HUDEP-2 (cell line): ENCODE data around the gene CMYA5.
A peak's percentile ranks its signal among the peaks of the same experiment; 100 is the strongest.
"Not testable (repeated sequence)": the region's sequence is repeated elsewhere in the genome, so short reads cannot be mapped to it uniquely, and the experiment has no call there.

ENCODE experiments used
- DNase-seq, 76 experiments: peaks; one replicate each; lab custom pipeline; 2025; ENCODE audit not compliant: unreplicated experiment in 76 of 76; lab: John Stamatoyannopoulos, UW

Gene CMYA5

DNA sequence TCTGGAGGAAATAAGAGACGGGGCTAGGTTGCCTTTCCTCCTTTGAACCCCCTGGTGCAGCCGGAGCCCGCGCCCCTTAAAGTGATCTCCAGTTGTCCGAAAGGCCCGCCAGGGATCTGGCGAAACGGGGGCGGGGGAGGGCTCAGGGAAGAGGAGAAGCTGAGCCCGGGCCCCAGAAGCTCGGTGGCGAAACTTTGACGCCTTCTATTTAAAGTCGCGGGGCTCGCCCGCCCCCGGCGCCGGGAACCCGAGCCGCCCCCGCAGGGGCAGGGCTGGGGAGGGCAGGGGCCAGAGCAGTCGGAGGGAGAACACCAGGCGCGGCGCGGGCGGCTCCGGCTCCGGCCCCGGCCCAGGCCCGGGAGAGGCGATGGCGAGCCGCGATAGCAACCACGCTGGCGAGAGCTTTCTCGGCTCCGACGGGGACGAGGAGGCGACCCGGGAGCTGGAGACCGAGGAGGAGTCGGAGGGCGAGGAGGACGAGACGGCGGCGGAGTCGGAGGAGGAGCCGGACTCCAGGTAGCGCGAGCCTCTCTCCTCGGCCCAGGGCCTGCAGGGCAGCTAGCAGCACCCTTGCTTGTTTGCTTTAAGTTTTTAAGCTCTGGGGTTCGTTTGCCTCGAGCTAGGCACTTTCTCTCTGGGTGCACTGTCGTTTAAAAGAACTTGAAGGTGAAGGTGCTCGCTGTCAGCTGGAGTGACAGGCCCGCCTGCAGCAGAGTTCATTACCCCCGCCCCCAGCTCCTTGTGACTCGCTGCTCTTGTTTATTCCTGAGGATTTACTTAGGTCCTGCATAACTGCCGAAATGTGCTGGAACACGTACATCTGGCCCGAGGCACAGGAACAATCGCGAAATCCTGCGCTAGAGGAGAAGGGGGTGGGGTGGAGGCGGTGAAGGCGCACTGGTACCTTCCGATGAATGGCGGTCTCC is at the start of gene CMYA5:
CMYA5 (plus strand) TSS at position 296 of the 926 bp plus-strand sequence; CDS start at position 368, 72 bp downstream.
- no peak for DNase-seq

DNA sequence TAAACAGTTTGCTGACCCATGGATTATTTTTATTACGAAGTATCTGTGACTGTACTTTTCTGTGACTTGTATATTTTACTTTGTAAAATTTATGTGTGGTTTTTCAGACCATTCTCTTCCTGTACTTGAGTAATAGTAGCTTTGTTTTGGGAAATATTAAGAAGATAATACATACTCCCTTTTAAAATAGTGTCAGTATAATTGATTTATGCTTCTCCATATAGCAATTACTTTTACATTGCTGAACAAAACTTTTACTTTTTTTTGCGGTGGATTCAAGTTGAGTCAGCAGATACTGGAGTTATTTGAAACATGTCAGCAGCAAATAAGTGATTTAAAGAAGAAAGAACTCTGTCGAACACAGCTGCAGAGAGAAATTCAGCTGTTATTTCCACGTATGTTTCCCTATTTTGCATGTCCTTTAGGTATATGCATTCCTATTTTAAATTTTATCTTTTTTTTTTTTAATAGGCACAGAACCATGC is 49.0 kb upstream of the CMYA5 start:
- no peak for DNase-seq

DNA sequence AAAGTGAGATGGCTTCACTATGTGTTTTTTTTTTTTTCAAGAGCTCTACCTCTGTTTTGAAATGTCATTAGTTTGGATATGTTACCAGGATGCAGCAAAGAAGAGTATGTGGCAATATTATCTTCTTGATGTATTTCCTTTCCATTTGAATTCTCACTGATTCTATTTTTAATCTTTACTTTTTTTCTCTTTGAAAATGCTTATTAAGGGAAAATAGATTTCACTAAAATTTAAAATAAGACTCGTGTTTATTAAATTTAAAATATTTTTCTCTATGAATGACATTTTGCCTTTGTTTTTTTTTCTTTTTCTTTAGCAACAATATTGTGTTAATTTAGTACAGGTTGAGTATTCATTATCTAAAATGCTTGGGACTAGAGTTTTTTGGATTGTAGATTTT is 48.2 kb upstream of the CMYA5 start:
- no peak for DNase-seq

DNA sequence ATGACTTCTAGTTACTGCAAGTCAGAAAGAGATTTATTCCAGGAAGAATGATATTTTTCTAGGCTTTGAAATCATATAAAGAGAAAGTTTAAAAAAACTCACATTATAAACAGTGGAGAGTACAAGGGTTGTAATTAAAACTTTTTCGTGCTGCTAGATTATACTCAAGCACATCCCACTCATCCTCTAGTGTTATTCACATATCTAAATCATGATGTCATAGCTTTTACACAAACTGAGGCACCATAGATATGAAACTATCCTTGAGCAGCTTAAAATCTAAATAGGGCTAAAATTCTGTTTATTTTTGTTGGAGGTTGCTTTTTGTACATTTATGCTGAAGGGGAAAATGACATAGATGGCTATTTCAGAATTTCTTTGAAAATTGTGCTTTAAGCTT is 47.4 kb upstream of the CMYA5 start:
- no peak for DNase-seq

DNA sequence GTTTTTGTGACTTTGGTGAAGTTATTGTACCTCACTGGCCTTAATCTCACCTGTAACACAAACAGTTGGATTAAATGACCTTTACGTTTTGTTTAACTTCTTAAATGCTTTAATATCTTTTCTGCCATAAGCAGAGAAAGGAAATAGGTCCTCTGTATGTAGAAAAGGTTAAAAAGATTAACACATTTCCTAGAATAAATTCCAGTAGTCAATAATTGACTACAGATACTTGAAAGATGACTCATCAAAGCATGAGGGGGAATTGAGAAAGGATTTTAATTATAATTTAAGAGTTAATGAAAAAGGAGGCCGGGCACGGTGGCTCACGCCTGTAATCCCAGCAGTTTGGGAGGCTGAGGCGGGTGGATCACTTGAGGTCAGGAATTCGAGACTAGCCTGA is 35.8 kb upstream of the CMYA5 start:
- DNase-seq = no peak

DNA sequence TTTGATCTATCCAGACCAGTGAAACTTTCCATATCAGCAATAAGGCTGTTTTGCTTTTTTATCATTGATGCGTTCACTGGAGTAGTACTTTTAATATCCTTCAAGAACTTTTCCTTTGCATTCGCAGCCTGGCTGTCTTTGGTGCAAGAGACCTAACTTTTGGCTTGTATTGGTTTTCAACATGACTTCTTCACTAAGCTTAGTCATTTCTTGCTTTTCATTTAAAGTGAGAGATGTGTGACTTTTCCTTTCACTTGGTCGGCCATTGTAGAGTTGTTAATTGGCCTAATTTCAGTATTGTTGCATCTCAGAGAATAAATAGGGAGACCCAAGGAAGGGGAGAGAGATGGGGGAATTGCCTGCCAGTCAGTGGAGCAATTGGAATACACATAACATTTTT is 26.4 kb upstream of the CMYA5 start:
- no peak for DNase-seq

DNA sequence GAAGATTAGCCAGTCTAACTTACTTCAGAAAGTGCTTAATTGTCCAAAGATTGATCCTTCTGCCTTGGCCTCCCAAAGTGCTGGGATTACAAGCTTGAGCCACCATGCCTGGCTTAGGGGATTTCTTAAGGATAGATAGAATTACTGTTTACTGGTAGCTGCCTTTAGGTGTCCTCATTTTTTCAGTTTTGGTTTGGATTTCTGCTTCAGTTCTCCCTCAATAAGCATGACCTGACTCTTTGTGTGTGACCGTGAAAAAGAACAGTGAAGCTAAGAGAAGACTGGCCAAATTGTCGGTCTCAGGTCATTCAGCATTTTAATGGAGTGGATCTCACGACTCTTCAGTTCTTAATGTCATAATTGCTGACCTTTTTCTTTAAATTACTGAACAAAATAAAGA is 22.9 kb upstream of the CMYA5 start:
- no peak for DNase-seq

DNA sequence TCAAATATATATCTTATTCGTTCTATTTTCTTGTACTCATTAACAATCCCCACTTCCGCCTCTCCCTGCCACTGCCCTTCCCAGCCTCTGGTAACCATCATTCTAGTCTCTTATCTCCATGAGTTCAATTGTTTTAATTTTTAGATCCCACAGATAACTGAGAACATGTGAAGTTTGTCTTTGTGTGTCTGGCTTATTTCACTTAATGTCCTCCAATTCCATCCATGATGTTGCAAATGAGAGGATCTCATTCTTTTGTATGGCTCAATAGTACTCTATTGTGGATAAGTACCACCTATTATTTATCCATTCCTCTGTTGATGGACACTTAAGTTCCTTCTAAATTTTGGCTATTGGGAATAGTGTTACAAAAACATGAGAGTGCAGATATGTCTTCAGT is 17.2 kb upstream of the CMYA5 start:
- no peak for DNase-seq

DNA sequence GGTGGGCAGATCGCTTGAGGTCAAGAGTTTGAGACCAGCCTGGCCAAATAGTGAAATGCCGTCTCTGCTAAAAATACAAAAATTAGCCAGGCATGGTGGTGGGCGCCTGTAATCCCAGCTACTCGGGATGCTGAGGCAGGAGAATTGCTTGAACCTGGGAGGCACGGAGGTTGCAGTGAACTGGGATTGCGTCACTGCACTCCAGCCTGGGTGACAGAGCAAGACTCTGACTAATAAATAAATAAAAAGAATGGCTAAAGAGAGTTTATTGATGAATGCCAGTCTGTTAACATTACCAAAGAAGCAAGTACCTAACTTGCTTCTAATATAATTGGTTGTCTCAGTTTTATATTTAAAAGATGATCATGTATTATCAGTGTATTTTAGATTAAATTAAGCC is 13.3 kb upstream of the CMYA5 start:
- not testable (repeated sequence) for DNase-seq

DNA sequence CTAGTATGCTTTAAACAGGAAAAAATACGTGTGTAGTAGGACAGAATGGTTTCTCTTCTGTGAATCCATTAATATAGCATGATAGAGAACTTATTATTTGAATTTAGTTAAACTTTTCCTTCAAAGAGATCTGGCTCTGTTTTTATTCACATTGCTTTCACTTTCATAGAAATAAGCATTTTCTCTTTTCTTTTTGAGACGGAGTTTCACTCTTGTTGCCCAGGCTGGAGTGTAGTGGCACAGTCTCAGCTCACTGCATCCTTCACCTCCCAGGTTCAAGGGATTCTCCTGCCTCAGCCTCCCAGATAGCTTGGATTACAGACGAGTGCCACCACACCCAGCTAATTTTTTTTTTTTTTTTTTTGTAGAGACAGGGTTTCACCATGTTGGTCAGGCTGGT is 7.5 kb upstream of the CMYA5 start:
- DNase-seq = not testable (repeated sequence)

DNA sequence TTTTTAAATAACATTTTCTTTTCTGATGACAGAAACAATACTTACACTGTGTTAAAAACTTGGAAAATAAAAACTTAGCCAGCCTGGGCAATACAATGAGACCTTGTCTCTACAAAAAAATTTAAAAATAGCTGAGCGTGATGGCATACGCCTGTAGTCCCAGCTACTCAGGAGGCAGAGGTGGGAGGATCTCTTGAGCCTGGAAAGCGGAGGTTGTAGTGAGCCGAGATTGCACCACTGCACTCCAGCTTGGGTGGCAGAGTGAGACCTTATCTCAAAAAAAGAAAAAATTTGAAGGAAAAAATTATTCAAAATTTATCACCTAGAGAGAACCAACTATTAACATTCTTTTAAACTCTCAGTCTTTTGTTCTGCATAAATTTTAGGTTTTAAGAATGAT is 4.9 kb upstream of the CMYA5 start:
- no peak for DNase-seq

DNA sequence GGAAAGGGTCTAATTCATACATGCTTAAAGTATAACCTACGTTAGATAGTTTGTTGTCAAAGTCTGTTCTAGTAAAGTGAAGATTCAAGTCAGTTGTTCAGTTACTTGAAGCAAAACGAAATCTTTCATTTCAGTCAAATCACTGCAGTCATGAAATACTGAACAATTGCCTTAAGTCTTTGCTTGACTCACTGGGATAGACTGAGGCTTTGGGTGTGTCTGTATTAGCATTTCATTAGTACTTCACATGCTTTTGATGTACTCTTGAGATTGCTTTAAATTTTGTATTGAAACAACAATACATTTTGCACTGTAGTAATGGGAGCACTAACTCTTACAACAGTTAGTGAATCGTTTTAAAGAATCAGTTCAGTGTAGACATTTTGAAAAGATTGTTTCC is 4.0 kb upstream of the CMYA5 start:
- no peak for DNase-seq

DNA sequence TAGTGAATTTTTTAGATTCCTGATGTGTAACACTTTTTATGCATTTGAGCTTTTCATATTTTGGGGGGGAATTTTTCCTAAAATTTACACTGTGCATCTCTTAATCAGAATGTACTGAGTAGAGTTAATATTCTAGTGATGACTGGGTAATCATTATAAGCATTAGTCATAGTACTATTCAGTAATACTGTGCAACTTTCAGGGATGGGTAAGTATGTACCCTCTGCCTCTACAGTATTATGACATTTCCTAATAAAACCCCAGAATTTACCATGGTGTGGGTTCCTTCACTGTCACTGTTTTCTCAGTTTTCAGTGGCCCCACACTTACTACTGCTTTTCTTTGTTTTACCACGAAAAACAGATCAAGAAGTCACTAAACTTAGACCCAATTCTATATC is 2.8 kb upstream of the CMYA5 start:
- DNase-seq = no peak

DNA sequence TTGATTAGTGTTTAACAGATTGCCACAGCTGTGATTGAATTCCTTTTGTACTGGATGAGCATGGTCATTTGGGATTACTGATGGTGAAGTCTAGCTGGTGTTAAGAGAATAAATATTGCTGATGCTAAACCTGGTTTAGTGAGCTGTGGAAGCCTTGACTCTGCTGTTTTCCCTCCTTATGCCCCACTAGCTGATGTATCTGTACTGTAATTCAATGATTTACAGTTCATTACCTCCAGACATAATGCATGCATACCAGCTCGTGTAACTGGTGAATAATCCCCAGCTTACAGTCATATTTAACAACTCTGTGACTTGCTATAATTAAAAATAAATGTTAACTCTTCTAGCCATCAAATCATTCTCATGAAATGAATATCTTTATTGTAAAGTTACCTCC is 1.7 kb upstream of the CMYA5 start:
- no peak for DNase-seq

DNA sequence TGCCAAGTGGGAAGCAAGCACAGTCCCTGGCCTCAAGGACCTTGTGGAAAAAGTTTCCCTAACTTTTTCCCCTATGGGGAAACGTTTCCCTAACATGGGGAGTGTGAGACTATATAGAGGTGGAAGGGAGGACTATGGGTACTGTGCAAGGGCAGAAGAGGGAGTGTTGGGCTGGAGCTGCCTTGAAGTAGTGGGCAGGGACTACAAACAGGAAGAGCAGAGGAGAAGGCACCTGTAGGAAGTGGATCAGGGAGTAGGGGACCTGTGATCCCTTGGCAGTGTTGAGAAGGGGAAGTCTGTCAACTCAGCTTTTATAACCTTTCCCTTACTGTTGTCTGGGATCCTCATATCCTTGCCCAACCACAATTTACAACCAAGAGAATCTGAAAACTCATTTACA is 1.4 kb downstream of the CMYA5 start:
- DNase-seq = no peak

DNA sequence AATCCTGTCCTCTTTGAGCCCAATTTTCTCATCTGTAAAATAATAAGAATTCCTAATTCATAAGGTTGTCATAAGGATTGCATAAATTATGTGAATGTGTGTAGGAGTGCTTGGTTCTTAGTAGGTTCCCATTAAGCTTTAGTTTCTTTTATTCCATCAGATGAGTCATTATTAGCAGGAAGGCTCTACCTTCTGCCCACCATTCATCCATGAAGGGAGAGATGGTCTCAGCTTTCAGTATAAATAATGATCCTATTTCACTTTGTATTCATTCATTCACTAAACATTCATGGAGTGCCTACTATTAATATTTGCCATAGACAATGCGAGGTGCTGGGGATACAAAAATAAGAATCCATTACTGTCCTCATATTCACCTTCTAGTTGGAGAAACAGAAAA is 3.0 kb downstream of the CMYA5 start:
- no peak for DNase-seq

DNA sequence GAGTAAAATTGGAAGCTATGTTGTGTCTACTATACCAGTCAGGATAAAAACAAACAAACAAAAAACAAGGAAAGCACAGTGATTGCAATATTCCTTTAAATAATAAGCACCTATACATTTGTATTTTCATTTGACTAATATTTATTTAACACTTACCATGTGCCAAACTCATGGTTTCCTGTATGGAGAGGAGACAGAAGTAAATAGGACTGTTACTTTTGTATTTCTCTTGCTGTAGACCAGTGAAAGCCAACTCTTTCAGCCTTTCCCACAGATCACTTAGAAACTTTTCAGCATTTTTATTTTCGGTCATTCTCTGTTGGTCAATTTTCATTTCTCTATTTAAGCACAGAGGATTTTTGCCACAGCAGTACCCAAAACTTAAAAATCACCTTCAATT is 4.5 kb downstream of the CMYA5 start:
- DNase-seq = no peak

DNA sequence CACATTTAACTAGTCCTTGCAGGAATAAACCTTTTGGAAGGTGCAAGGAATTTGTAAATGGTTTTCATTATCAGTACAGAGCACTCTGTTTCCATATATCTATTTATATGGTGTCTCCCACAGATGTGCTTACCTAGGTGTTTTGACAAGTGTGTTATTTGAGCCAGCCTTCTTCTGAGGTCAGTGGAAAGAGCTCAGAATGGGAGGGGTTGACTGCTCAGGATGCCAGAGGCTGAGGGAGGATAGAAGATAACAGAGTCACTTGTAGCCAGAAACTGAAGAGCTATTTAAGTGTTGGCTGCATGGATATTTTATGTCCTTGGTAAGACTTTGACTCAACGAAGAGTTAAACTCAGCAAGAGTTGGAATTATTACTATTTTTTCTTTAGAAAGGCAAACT is 5.0 kb downstream of the CMYA5 start:
- DNase-seq = peak in 55 of 76 experiments; percentile 1 to 69 (median 21)

DNA sequence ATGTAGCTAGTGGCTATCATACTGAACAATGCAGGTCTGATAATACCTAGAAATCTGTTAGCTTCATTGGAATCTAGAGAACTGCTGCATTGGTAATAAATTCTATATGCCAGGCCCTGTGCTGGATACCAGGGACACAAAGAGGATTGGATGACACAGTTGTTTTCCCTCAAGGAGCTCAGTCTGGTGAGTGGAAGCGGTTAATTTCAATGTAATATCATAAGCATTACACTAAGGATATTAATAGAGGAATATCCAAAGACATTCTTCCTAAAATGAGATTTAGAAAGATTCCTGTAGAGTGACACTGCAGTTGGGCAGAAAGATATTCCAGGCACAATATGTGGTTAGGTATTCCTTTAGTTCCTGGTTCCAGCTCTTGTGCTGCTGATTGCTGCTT is 5.9 kb downstream of the CMYA5 start:
- no peak for DNase-seq

DNA sequence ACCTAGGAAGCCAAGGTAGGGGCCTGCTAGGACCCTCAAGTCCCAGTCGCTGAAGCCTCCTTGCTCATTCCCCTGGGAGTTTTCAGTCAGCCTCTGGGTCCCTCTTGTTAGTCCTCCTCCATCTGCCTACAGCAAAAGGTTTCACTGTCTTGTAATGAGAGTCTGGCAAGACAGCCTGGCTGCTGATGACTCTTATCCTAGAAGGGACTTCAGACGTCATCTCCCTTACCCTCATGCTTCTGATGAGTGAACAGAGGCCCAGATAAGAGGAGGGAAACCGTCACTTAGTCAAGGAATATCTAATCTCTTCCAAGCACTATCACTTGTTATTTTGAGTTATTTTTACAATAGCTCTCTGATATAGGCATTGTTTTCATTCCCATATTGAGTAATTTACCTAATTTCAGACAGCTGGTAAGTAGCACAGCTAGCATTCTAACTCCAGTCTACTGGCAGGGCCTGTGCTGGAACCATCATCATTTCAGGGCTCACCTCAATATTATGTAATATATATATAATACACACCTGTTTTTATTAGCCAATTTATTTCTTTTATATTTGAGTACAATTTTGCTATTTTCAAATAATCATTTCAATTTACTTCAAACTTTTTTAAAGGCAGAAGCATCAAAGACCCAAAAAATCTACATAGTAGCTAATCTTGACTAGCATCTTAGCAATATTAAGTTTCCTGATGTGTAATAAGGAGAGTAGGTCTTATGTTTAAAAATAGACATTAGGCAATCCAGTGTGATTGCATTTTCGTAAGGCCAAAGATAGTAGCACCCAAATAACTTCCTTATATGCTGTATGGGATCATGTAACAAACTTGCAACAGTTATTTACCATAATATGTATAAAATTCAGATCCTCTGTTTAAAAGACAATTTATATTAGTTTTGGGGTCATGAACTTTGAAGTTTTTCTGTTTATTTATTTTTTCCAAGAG is 7.9 kb downstream of the CMYA5 start:
- peak in 52 of 76 experiments; percentile 1 to 72 (median 27) for DNase-seq

DNA sequence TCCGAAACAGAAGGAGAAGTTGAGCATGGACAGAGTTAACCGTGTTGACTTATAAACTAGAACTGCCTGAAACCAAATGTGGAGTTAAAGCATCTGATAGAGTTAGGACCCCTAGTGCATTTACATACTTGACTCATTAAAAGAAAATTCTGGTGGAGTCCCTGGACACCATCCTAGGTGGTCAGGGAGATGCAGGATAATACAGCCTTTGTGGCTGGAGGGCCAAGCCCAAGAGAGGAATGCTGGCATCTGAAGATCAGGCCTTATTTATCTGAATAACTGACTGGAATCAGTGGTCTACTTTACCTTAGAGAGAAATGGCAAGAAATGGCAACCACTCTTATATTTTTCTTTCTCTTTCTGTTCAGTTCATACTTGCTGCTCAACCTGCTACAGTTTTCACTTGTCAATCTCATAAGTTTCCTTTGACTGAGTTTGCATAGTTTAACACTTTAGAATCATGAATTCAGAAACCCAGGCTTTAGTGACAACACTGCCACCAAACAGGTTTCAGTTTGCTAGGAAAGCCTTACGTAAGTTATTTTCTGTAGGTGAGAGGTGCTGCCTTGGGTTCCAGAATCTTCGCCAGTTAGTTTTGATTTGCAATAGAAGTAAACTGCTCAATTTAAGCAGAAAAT is 10.2 kb downstream of the CMYA5 start:
- no peak for DNase-seq
